ENCODE measurements around the gene APBA1.

The APBA1 gene

GRCh38 chr9:69578026-69578425, 94.1 kb downstream of the APBA1 start:
- no peak for DNase-seq (ENCODE audit: low spot score)

GRCh38 chr9:69577123-69577522, 95.0 kb downstream of the APBA1 start:
- DNase-seq (ENCODE audit: low spot score), result no peak

- DNase-seq (ENCODE audit: low spot score), result no peak
Observed at GRCh38 chr9:69574057-69574456, 98.1 kb downstream of the APBA1 start.

- DNase-seq (ENCODE audit: low spot score), result no peak
Observed at GRCh38 chr9:69573651-69574050, 98.5 kb downstream of the APBA1 start.

- DNase-seq (ENCODE audit: low spot score), result no peak
Observed at GRCh38 chr9:69572611-69573010, 99.6 kb downstream of the APBA1 start.

GRCh38 chr9:69571032-69571431, 101.1 kb downstream of the APBA1 start:
- no peak for DNase-seq (ENCODE audit: low spot score)

- no peak for DNase-seq (ENCODE audit: low spot score)
Observed at GRCh38 chr9:69569738-69570451, 102.3 kb downstream of the APBA1 start.

GRCh38 chr9:69564557-69564956, 107.6 kb downstream of the APBA1 start:
- no peak for DNase-seq (ENCODE audit: low spot score)

GRCh38 chr9:69559126-69559525, 113.0 kb downstream of the APBA1 start:
- DNase-seq (ENCODE audit: low spot score), result no peak

- DNase-seq (ENCODE audit: low spot score), result no peak
Observed at GRCh38 chr9:69556707-69557106, 115.5 kb downstream of the APBA1 start.

- no peak for DNase-seq (ENCODE audit: low spot score)
Observed at GRCh38 chr9:69555802-69556201, 116.4 kb downstream of the APBA1 start.

GRCh38 chr9:69554945-69555344, 117.2 kb downstream of the APBA1 start:
- DNase-seq (ENCODE audit: low spot score), result no peak

GRCh38 chr9:69549310-69550202, 122.6 kb downstream of the APBA1 start:
- peak; percentile 56 for DNase-seq (ENCODE audit: low spot score)

GRCh38 chr9:69548681-69549080, 123.5 kb downstream of the APBA1 start:
- DNase-seq (ENCODE audit: low spot score), result no peak

- DNase-seq (ENCODE audit: low spot score), result peak; percentile 66
Observed at GRCh38 chr9:69546265-69546664, 125.9 kb downstream of the APBA1 start.

- no peak for DNase-seq (ENCODE audit: low spot score)
Observed at GRCh38 chr9:69542942-69543704, 129.0 kb downstream of the APBA1 start.

- DNase-seq (ENCODE audit: low spot score), result no peak
Observed at GRCh38 chr9:69542058-69542457, 130.1 kb downstream of the APBA1 start.

GRCh38 chr9:69535911-69536310, 136.3 kb downstream of the APBA1 start:
- DNase-seq (ENCODE audit: low spot score), result no peak

GRCh38 chr9:69535286-69535832, 136.8 kb downstream of the APBA1 start:
- DNase-seq (ENCODE audit: low spot score), result no peak

- no peak for DNase-seq (ENCODE audit: low spot score)
Observed at GRCh38 chr9:69532396-69532795, 139.8 kb downstream of the APBA1 start.

GRCh38 chr9:69527454-69527853, 144.7 kb downstream of the APBA1 start:
- no peak for DNase-seq (ENCODE audit: low spot score)

- no peak for DNase-seq (ENCODE audit: low spot score)
Observed at GRCh38 chr9:69526699-69527098, 145.5 kb downstream of the APBA1 start.

Data from SW480 (cell line).